Measurements from ENCODE around the gene CCN6.

The CCN6 gene

DNA sequence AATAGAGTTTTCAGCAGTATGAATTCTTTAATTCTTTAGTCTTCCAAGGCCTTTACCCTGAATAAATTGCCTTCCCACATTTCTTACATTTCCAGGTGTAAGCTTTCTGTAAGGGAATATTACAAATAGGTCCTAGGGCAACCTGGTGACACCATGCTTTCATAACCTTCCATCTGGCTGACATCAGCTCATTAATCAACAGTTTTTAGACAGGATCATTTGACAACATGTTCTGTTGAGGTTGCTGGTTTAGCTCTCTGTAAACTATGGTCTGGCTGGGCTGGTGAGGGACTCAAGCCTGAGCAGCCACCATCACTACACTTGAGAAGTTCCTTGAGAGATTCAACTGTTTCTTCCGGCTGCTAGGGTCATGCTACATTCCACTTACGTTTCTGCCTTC is 52.7 kb downstream of the CCN6 start:
- FAIRE-seq: no peak
- DNase-seq (ENCODE audit: insufficient read length): no peak
- no peak for TF ChIP-seq TAF1 (IDR thresholded peaks at IDR 0.05; ENCODE audit: borderline replicate concordance, low read depth, low read length)
- TF ChIP-seq POLR2AphosphoS5 (IDR thresholded peaks at IDR 0.05; ENCODE audit: low read depth, low read length): no peak
- no peak for TF ChIP-seq POLR2A (IDR thresholded peaks at IDR 0.05; ENCODE audit: low read depth, low read length)

DNA sequence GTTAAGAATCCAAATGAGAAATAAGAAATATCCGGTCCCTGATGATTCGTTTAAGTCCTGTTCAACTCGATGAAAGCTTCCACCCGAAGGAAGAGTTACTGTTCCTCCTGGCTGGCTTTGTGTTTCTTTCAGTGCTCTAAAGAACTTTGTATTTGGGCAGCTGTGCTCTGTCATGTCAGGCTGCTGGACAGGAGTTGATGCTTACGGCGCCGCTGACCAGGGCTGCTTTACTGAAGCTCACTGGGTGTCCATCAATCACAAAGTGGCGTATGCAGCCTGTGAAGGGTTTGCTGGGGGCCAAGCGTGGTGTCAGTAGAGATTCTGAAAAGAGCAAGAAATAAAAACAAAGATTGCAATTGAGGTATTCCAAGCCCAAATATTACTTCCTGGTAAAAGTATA is 55.4 kb downstream of the CCN6 start:
- no peak for TF ChIP-seq POLR2A (IDR thresholded peaks at IDR 0.05; ENCODE audit: low read depth, low read length)
- TF ChIP-seq POLR2AphosphoS5 (IDR thresholded peaks at IDR 0.05; ENCODE audit: low read depth, low read length): no peak
- no peak for TF ChIP-seq TAF1 (IDR thresholded peaks at IDR 0.05; ENCODE audit: borderline replicate concordance, low read depth, low read length)
- no peak for FAIRE-seq
- DNase-seq (ENCODE audit: insufficient read length): no peak

DNA sequence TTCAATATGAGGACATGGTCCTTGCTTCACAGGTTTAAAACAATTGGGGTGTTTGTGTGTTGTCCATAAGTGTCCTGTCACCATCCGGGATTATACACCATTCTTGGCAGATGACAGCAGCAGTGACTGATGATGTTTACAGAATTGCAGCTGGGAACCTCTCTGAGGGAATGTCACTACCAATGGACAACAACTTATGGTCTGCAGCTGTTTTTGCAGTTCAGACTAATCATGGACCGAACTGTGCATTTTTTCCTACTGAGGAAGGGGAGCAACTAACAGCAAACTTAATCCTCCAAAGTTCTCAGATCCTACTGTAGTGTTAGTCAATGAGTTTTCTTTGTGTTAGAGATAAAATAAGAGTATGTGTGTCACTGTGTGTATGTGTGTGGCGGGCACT is 59.5 kb downstream of the CCN6 start:
- no peak for FAIRE-seq
- no peak for TF ChIP-seq POLR2A (IDR thresholded peaks at IDR 0.05; ENCODE audit: low read depth, low read length)
- no peak for DNase-seq (ENCODE audit: insufficient read length)

GRCh38 chr6:112113918-112114317 is 60.0 kb downstream of the CCN6 start:
- no peak for TF ChIP-seq POLR2A (IDR thresholded peaks at IDR 0.05; ENCODE audit: low read depth, low read length)
- TF ChIP-seq TAF1 (IDR thresholded peaks at IDR 0.05; ENCODE audit: borderline replicate concordance, low read depth, low read length): no peak
- no peak for TF ChIP-seq POLR2AphosphoS5 (IDR thresholded peaks at IDR 0.05; ENCODE audit: low read depth, low read length)
- FAIRE-seq: no peak
- DNase-seq (ENCODE audit: insufficient read length): no peak

GRCh38 chr6:112114577-112115223 is 60.8 kb downstream of the CCN6 start:
- FAIRE-seq: no peak
- TF ChIP-seq POLR2A (IDR thresholded peaks at IDR 0.05; ENCODE audit: low read depth, low read length) (no peak), POLR2AphosphoS5 (IDR thresholded peaks at IDR 0.05; ENCODE audit: low read depth, low read length) (no peak), TAF1 (IDR thresholded peaks at IDR 0.05; ENCODE audit: borderline replicate concordance, low read depth, low read length) (no peak)
- DNase-seq (ENCODE audit: insufficient read length): no peak

DNA sequence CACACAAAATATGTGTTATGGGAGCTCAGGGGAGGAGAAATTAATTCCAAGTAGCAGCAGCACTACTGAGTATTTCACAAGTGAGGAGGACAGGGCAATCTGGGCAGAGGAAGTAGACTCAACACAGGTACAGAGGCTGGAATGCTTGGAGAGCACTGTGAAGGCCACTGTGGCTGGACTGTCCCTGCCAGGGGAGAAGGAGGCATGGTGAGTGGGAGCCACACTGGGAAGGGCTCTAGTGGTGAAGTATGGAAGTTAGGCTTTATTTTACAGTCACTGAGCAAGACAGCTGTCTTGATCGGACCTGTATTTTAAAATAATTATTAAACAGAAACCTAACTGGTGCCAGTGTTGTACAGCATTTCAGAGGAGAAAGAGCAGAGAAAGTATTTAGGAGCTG is 62.3 kb downstream of the CCN6 start:
- DNase-seq (ENCODE audit: insufficient read length) (no peak), FAIRE-seq (no peak)
- no peak for TF ChIP-seq TAF1 (IDR thresholded peaks at IDR 0.05; ENCODE audit: borderline replicate concordance, low read depth, low read length)
- no peak for TF ChIP-seq POLR2AphosphoS5 (IDR thresholded peaks at IDR 0.05; ENCODE audit: low read depth, low read length)
- TF ChIP-seq POLR2A (IDR thresholded peaks at IDR 0.05; ENCODE audit: low read depth, low read length): no peak

DNA sequence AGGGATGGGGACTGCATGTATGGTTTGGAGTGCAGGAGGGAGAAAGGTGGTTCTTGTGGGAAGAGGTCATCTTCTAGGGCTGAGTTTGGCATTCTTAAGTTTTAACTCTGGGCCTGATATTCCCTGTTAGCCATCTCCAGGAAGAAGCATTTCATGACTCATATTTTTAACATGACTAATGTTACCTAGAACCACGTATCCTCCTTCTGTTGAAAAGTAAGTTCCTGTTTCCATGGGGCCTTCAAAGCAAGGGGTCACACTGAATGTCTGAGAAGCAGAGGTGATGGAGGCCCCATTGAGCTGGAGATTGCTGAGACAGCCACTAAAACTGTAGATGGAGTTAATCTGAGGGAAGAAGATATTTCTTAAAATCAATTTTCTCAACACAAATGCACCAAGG is 63.6 kb downstream of the CCN6 start:
- no peak for DNase-seq (ENCODE audit: insufficient read length)
- no peak for FAIRE-seq
- TF ChIP-seq TAF1 (IDR thresholded peaks at IDR 0.05; ENCODE audit: borderline replicate concordance, low read depth, low read length): no peak
- no peak for TF ChIP-seq POLR2AphosphoS5 (IDR thresholded peaks at IDR 0.05; ENCODE audit: low read depth, low read length)
- no peak for TF ChIP-seq POLR2A (IDR thresholded peaks at IDR 0.05; ENCODE audit: low read depth, low read length)

- FAIRE-seq (no peak), DNase-seq (ENCODE audit: insufficient read length) (no peak)
- no peak for TF ChIP-seq POLR2AphosphoS5 (IDR thresholded peaks at IDR 0.05; ENCODE audit: low read depth, low read length)
- no peak for TF ChIP-seq POLR2A (IDR thresholded peaks at IDR 0.05; ENCODE audit: low read depth, low read length)
- no peak for TF ChIP-seq TAF1 (IDR thresholded peaks at IDR 0.05; ENCODE audit: borderline replicate concordance, low read depth, low read length)
Measured at GRCh38 chr6:112118034-112118433, 64.1 kb downstream of the CCN6 start.

Data from GM12892 (cell line).